HuH-7 (cell line): ENCODE results near the gene NOB1.
"Not testable (repeated sequence)": the region's sequence is repeated elsewhere in the genome, so short reads cannot be mapped to it uniquely, and the experiment has no call there.

Source experiments
- DNase-seq: peaks from one replicate; pipeline ENCODE4 v3.0.0; 2011; ENCODE audit warnings: low spot score

The NOB1 gene

GRCh38 chr16:69754469-69755310, at the start of gene NOB1:
NOB1 (minus strand) TSS chr16:69754926; CDS start chr16:69754910, 16 bp downstream.
- peak; percentile 96 for DNase-seq

DNA sequence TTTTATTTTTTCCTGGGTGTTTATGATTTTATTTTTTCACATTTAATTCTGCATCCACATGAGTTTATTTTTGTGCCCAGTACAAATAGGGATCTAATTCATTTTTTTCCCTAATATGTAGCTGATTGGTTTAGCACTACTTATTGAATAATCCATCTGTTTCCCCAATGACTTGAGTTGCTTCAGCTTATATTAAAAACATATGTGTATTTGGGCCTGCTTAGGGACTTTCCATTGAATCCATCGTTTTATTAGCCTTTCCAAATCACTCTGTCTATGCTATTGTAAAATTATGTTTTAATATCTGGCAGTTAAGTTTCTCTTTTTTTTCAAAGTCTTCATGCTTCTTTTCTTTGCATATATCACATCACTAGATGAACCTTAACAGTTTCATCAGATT, 49.6 kb upstream of the NOB1 start:
- DNase-seq: no peak

- no peak for DNase-seq
These were observed 44.9 kb upstream of the NOB1 start for GRCh38 chr16:69799611-69800031.

DNA sequence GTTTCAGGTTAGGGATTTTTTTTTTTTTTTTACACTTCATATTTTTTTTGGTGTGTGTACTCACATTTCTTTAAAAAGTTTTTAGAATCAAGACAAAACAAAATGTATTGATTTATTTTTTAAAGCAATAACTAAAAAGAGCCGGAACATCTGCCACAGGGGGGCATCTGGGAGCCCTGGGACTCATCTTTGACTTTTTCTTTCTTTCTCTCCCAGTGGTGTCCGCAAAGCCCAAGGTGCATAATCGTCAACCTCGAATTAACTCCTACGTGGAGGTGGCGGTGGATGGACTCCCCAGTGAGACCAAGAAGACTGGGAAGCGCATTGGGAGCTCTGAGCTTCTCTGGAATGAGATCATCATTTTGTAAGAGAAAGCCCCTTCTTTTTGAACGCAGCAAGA, 43.7 kb upstream of the NOB1 start:
- DNase-seq: no peak

GRCh38 chr16:69796285-69797118, 41.8 kb upstream of the NOB1 start:
- peak; percentile 47 for DNase-seq

DNA sequence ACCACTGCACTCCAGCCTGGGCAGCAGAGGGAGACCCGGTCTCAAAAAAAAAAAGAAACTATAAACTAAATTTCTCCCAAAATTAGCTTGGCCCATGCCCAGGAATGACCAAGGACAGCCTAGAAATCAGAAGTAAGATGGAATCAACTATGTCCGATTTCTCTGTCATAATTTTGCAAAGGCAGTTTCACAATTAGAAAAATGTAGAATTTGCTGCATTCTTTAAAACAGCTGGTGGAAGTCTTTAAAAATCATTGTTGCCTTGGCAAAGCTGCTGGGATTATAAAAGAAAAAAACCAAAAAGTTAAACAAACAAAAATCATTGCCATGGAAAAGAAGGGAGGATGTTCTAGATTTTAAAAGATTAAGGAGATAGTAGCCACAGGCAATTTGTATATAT, 39.8 kb upstream of the NOB1 start:
- DNase-seq: no peak

DNA sequence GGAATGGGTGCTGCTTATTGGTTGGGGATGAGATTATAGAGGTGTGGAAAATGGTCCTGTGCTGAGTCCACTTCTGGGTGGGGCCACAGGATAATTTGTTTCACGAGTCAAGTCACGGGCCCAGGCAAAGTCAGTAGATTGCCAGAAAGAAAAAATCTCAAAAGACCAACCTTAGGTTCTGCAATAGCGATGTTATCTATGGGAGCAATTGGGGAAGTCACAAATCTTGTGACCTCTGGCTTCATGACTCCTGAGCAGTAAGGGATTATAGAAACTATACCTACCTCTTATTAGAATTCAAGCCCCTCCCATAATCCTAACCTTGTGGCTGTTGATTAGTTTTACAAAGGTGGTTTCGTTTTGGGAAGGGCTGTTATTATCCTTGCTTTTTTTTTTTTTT, 38.8 kb upstream of the NOB1 start:
- no peak for DNase-seq

GRCh38 chr16:69791391-69791847, 36.7 kb upstream of the NOB1 start:
- DNase-seq: not testable (repeated sequence)

DNA sequence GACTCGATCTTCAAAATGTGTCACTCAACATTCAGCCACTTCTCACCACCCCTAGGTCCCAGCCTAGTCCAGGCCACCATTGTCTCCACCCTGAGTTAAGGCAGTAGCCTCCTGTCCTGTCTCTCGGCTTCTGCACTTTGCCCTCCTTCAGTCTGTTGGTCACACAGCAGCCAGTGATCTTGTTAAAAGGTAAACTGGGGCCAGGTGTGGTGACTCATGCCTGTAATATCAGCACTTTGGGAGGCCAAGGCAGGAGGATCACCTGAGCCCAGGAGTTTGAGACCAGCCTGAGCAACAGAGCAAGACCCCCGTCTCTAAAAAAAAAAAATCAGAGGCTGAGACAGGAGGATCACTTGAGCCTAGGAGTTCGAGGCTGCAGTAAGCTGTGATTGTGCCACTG, 33.2 kb upstream of the NOB1 start:
- no peak for DNase-seq

DNA sequence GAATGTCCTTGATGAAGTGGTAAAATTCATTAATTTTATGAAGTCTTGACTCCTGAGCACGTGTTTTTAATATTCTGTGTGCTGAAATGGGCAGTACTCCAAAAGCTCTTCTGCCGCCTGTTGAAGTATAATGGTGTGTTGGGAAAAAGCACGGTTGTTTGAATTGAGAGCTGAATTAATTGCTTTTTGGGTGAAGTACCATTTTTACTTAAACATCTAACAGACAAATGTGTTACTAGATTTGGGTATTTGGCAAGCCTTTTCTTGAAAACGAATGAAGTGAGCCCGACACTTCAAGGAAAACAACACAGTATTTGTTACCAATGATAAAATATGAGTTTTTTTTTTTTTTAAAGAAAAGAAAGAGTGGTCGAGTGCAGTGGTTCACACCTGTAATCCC, 29.9 kb upstream of the NOB1 start:
- no peak for DNase-seq

- DNase-seq: no peak
These were observed 26.4 kb upstream of the NOB1 start for GRCh38 chr16:69781118-69781517.

DNA sequence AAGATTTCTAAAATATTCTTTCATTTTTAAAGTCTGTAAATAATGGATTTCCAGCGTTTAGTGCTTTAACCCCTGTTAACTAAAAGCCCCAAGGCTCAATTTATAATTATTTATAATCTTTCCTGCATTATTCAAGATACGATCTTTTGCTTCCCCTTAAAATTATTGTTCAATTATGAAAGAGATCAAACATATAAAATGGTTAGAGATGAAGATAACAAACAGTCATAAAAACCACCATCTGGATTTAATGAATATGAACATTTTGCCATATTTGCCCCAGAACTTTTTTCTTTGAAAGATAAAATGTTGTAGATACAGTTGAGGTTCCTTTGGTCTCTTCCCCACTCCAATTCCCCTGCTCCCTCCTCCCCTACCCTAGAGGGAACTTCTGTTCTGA, 25.0 kb upstream of the NOB1 start:
- no peak for DNase-seq

- DNase-seq: no peak
These were observed 20.8 kb upstream of the NOB1 start for GRCh38 chr16:69775563-69775962.

DNA sequence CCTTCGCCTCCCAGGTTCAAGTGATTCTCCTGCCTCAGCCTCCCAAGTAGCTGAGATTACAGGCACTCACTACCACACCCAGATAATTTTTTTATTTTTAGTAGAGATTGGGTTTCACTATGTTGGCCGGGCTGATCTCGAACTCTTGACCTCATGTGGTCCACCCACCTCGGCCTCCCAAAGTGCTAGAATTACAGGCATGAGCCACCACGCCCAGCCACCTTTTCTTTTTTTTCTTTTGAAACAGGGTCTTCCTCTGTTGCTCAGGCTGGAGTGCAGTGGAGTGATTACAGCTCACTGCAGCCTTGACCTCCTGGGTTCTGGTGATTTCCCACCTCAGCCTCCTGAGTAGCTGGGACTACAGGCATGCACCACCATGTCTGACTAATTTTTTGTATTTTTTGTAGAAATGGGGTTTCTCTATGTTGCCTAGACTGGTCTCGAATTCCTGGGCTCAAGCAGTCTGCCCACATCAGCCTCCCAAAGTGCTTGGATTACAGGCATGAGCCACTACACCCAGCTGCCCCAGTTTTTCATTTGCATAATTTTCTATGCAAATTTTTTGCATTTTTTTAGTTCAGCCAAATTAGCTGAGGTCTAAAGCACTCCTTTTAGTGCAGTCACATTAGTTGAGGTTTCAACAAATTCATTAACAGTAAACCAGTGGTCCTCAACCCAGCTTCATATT, 18.7 kb upstream of the NOB1 start:
- DNase-seq: no peak

DNA sequence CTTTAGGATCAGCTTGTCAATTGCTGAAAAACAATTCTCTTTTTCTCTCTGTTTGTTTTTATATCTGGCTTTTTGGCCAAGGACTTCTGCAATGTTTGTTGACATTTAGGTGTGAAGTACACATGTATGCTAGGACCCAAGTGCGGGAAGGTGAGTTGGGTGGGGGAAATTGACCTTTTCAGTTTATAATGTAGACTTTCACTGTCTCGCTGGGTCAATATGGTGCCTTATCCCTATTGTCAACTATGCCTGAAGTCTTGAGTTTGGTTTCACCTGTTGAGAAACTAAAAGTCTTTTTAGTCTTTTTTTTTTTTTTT, 16.9 kb upstream of the NOB1 start:
- DNase-seq: no peak

DNA sequence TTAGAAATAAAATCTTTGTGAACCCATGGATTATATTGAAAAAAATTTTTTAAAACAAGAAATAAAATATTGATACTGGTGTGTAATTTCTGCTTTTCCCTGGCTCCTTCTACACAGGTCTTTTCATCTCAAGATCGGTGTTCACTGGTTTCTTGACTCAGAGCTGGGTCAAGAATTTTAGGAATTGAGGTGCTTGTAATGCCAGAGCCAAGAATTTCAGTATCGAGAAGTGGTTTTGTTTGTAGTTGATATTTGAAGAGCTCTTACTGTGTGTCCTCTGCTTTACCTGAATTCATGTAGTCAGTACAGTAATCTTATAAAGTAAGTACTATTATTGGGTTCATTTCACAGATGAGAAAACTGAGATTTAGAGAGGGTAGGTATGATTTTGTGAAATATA, 14.7 kb upstream of the NOB1 start:
- no peak for DNase-seq

- DNase-seq: no peak
These were observed 13.9 kb upstream of the NOB1 start for GRCh38 chr16:69768666-69769065.

DNA sequence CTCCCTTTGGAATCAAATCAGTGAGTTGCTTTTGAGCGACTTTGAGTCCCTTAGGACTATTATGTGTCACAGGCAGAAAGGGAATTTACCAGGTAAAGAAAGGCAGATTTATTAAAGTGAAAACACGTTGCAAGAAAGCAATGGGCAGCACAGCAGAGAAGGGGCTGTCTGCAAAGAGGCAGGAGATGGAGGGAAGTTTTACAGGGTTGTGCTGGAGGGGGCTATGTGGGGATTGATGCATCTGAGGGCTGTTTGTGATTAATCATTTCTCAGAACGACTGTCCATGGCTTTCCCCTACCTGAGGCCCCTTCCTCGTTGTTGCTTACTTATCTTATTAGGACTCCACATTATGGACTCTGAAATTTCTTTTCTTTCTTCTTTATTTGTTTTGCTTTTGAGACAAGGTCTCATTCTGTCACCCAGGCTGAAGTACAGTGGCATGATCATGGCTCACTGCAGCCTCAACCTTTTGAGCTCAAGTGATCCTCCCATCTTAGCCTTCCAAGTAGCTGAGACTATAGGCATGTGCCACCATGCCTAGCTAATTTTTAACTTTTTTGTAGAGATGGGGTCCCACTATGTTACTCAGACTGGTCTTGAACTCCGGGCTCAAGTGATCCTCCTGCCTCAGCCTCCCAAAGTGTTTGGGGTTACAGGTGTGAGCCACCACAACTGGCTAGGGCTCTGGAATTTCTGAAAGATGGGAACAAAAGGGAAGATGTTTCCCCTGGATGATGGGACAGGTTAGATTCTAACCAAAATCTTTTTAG, 12.9 kb upstream of the NOB1 start:
- no peak for DNase-seq

DNA sequence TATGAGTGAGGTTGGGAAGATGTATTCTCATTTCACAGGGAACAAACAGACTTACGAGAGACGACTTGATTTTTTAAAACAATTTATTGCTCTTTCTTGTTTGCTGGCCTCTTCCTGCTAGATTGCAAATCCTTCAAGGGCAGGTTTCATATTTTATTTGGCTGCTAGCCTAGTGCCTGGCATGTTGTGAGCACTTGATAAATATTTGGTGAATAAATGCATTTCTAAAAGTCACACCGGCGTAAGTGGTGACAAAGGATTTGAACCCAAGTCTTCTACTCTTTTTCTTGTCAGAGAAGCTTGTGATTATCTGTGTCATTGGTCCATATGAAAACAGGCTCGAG, 8.8 kb upstream of the NOB1 start:
- no peak for DNase-seq

DNA sequence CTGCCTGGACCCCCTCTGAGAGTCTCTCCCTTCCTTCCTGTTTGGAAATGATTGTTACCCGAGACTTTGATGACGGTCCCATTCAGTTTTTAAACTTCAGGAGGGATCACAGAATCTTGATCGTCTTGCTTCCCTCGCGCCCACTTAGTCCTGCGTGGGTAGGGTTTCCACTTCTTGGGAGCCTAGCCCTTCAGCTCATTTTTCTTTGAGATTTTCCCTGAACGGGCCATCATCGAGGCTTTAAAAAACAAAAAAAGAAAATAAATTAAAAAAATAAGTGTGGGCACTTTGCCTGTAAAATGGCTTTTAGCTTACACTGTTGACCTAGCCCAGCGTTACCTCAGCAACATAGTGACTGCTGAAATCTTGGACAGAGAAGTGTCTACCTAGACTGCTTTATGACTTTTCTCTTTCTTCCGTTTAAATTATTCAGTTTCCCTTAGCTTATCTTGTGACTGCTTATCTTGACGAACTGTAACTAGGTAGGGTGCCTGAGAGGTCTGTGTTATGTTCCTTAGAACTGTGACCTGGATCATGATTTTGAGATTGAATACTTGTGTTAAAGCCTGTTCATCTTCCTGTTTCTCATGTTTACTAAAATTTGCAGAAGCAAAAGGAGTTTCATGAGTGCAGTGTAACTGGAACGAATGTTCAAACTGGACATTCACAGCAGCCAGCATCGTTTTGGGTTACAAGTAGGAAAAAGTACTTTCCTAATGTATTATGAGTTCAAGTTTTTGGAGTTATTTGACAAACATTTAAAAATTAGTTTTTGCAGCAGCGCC, 8.3 kb upstream of the NOB1 start:
- no peak for DNase-seq
